Smooth muscle cell (in vitro differentiated cells): ENCODE measurements around the gene PTPRD. TPM values are rescaled to one million over a fixed set of nuclear protein-coding genes. Genes with fewer than 3 reads are reported as not detected.
A peak's percentile ranks its signal among the peaks of the same experiment; 100 is the strongest.

Experiments
- DNase-seq: peaks from one replicate; lab custom pipeline; 2025; ENCODE audit not compliant: unreplicated experiment; lab: John Stamatoyannopoulos, UW
- H2AFZ ChIP-seq: fragments of 200-600 bp; sonication (generic); 2 replicates; pipeline ENCODE4 v1.6.0; 2016; ENCODE audit warnings: antibody characterized with exemption, low read depth, mild to moderate bottlenecking
- H3F3A ChIP-seq: fragments of 200-600 bp; sonication (generic); 2 replicates; pipeline ENCODE4 v1.6.0; 2017; ENCODE audit warnings: antibody characterized with exemption, low read depth
- H3K27ac ChIP-seq: fragments of 200-600 bp; sonication (generic); 2 replicates; pipeline ENCODE4 v1.5.1; 2016; ENCODE audit warnings: low read depth, mild to moderate bottlenecking
- H3K27me3 ChIP-seq: fragments of 200-600 bp; sonication (generic); 2 replicates; pipeline ENCODE4 v1.6.1; 2016; ENCODE audit warnings: low read depth, mild to moderate bottlenecking
- H3K36me3 ChIP-seq: fragments of 200-600 bp; sonication (generic); 2 replicates; pipeline ENCODE4 v1.5.1; 2016; ENCODE audit warnings: low read depth
- H3K4me1 ChIP-seq: fragments of 200-600 bp; sonication (generic); 2 replicates; pipeline ENCODE4 v1.5.1; 2016; ENCODE audit warnings: low read depth
- H3K4me2 ChIP-seq: fragments of 200-600 bp; sonication (generic); 2 replicates; pipeline ENCODE4 v1.6.0; 2016; ENCODE audit warnings: mild to moderate bottlenecking
- H3K4me3 ChIP-seq: fragments of 200-600 bp; sonication (generic); 2 replicates; pipeline ENCODE4 v1.5.1; 2016; ENCODE audit warnings: mild to moderate bottlenecking
- H3K79me2 ChIP-seq: fragments of 200-600 bp; sonication (generic); 2 replicates; pipeline ENCODE4 v1.6.0; 2016; ENCODE audit warnings: low read depth, mild to moderate bottlenecking
- H3K9ac ChIP-seq: fragments of 200-600 bp; sonication (generic); 2 replicates; pipeline ENCODE4 v1.6.0; 2016; ENCODE audit warnings: low read depth
- H3K9me3 ChIP-seq: fragments of 200-600 bp; sonication (generic); replicated peaks from 2 replicates; pipeline ENCODE4 v1.5.1; 2016; ENCODE audit warnings: low read depth
- H4K20me1 ChIP-seq: fragments of 200-600 bp; sonication (generic); 2 replicates; pipeline ENCODE4 v1.6.0; 2016; ENCODE audit warnings: low read depth
- WGBS: methylation state at CpG from one replicate; pipeline ENCODE4 v1.1.7; 2016; ENCODE audit warnings: low lambda C conversion rate; 5-methylcytosine and 5-hydroxymethylcytosine counted together
- polyA plus RNA-seq: library from polyadenylated mRNA; unstranded; fragments of >200 nt; fragmentation: Nextera tagmentation; extraction: Ambion mirVana; gene quantifications from 2 replicates; pipeline ENCODE4 v1.2.1, GENCODE V29; 2016
- total RNA-seq: library from RNA; depleted of rRNA; stranded (reverse); fragments of >200 nt; gene quantifications from 2 replicates; pipeline ENCODE4 v1.2.3, GENCODE V29; 2014
- TF ChIP-seq, protein P1 (sequence below): fragments of 200-600 bp; sonication (generic); IDR thresholded peaks from 2 replicates; pipeline ENCODE4 v1.5.1; 2017; ENCODE audit warnings: borderline replicate concordance, mild to moderate bottlenecking, antibody characterized with exemption; ENCODE audit not compliant: insufficient read depth, poor library complexity, severe bottlenecking

Gene PTPRD
- total and polyA plus RNA-seq, 2 experiments from 2014 or later: 6.5 to 61.0 TPM

- 95% methylated on average over 1 of the region's 1 CpG for WGBS
- Histone ChIP-seq H3K79me2 (no peaks in the 10 kb centered on the region), H3K4me1 (no peaks in the 10 kb centered on the region), H3K9me3 (no peaks in the 10 kb centered on the region), H3K4me2 (no peak overlapping the region), H3K9ac (no peak overlapping the region), H4K20me1 (no peaks in the 10 kb centered on the region), H3K27me3 (peaks cover 11% of the 10 kb centered on the region), H3K27ac (no peak overlapping the region), H3F3A (no peaks in the 10 kb centered on the region), H3K36me3 (no peaks in the 10 kb centered on the region), H3K4me3 (no peak overlapping the region), H2AFZ (no peak overlapping the region)
- DNase-seq: no peak
- TF ChIP-seq, protein P1, sequence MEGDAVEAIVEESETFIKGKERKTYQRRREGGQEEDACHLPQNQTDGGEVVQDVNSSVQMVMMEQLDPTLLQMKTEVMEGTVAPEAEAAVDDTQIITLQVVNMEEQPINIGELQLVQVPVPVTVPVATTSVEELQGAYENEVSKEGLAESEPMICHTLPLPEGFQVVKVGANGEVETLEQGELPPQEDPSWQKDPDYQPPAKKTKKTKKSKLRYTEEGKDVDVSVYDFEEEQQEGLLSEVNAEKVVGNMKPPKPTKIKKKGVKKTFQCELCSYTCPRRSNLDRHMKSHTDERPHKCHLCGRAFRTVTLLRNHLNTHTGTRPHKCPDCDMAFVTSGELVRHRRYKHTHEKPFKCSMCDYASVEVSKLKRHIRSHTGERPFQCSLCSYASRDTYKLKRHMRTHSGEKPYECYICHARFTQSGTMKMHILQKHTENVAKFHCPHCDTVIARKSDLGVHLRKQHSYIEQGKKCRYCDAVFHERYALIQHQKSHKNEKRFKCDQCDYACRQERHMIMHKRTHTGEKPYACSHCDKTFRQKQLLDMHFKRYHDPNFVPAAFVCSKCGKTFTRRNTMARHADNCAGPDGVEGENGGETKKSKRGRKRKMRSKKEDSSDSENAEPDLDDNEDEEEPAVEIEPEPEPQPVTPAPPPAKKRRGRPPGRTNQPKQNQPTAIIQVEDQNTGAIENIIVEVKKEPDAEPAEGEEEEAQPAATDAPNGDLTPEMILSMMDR: no peak
Observed at GRCh38 chr9:10649076-10649475, 36.3 kb upstream of the PTPRD start.

- Histone ChIP-seq H3K4me2 (no peak overlapping the region), H3F3A (no peaks in the 10 kb centered on the region), H3K4me1 (no peaks in the 10 kb centered on the region), H3K36me3 (no peaks in the 10 kb centered on the region), H3K4me3 (no peak overlapping the region), H2AFZ (no peak overlapping the region), H3K79me2 (no peaks in the 10 kb centered on the region), H3K9ac (no peak overlapping the region), H3K27ac (no peak overlapping the region), H3K9me3 (no peaks in the 10 kb centered on the region), H3K27me3 (peaks cover 6% of the 10 kb centered on the region), H4K20me1 (no peaks in the 10 kb centered on the region)
- TF ChIP-seq, protein P1: no peak
- no peak for DNase-seq
- 95% methylated on average over 3 of the region's 3 CpGs for WGBS
Observed at GRCh38 chr9:10633785-10634184, 21.0 kb upstream of the PTPRD start.

- Histone ChIP-seq H3K4me2 (no peak overlapping the region), H3K9ac (no peak overlapping the region), H3K4me1 (no peaks in the 10 kb centered on the region), H3K36me3 (no peaks in the 10 kb centered on the region), H3F3A (no peaks in the 10 kb centered on the region), H3K27ac (no peak overlapping the region), H3K4me3 (no peak overlapping the region), H4K20me1 (no peaks in the 10 kb centered on the region), H3K9me3 (no peaks in the 10 kb centered on the region), H3K27me3 (peaks cover 90% of the 10 kb centered on the region), H3K79me2 (no peaks in the 10 kb centered on the region), H2AFZ (no peak overlapping the region)
- 61% methylated on average over 9 of the region's 9 CpGs for WGBS
- no peak for DNase-seq
- TF ChIP-seq, protein P1: no peak
Observed at GRCh38 chr9:10614196-10614800, 1.5 kb upstream of the PTPRD start.

DNA sequence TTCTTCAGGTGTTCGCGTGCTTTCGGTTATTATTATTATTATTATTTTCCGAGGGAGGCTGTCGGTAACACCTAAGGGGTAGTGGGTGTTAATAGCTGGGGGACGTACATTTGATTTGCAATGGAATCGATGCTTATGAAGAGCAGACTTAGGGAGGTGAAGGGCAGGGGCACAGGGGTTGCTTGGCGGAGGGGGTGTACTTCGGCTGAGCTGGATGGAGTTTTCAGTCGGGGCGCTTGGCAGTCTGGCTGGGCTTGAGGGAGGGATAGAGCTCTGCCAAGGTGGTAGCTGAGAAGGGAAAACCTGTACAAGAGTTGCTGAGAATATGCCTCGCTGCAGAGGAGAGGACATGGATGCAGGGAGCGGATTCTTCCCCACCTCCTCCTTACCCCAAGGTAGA lies 617 bp upstream of the PTPRD start:
- peaks cover 94% of the 10 kb centered on the region for H3K27me3 ChIP-seq
- H3K36me3 ChIP-seq: no peaks in the 10 kb centered on the region
- TF ChIP-seq, protein P1: no peak
- WGBS: 12% methylated on average over 13 of the region's 13 CpGs
- no peak overlapping the region for H2AFZ ChIP-seq
- H3K79me2 ChIP-seq: no peaks in the 10 kb centered on the region
- H3K4me3 ChIP-seq: peak overlapping the region; percentile 60
- no peak for DNase-seq
- H3K4me1 ChIP-seq: no peaks in the 10 kb centered on the region
- no peak overlapping the region for H3K9ac ChIP-seq
- H3K27ac ChIP-seq: no peak overlapping the region
- no peaks in the 10 kb centered on the region for H4K20me1 ChIP-seq
- H3K9me3 ChIP-seq: no peaks in the 10 kb centered on the region
- no peaks in the 10 kb centered on the region for H3F3A ChIP-seq
- peak overlapping the region; percentile 95 for H3K4me2 ChIP-seq
